ENCODE measurements around the gene RNF123.
"Not testable (repeated sequence)": the region's sequence is repeated elsewhere in the genome, so short reads cannot be mapped to it uniquely, and the experiment has no call there.

GRCh38 chr3:49684453-49684852 is 4.9 kb upstream of the RNF123 start:
- not testable (repeated sequence) for TF ChIP-seq CTCF (IDR thresholded peaks at IDR 0.05; ENCODE audit: extremely low read depth in 1 of 2, insufficient read depth in 1 of 2, low read depth in 1 of 2, low read length in 2 of 2); POLR2A (IDR thresholded peaks at IDR 0.05; ENCODE audit: low read depth, low read length); MYC (IDR thresholded peaks at IDR 0.05; ENCODE audit: low read depth, low read length); EZH2 (IDR thresholded peaks at IDR 0.05; ENCODE audit: borderline replicate concordance, low read depth, low read length, severe bottlenecking); POLR2AphosphoS5 (IDR thresholded peaks at IDR 0.05; ENCODE audit: insufficient read depth, low read depth, low read length); MAX (IDR thresholded peaks at IDR 0.05; ENCODE audit: insufficient read depth, insufficient read length); FOS (IDR thresholded peaks at IDR 0.05; ENCODE audit: borderline replicate concordance, insufficient read depth, low read length)
